ENCODE measurements around the gene PITRM1.

The PITRM1 gene

DNA sequence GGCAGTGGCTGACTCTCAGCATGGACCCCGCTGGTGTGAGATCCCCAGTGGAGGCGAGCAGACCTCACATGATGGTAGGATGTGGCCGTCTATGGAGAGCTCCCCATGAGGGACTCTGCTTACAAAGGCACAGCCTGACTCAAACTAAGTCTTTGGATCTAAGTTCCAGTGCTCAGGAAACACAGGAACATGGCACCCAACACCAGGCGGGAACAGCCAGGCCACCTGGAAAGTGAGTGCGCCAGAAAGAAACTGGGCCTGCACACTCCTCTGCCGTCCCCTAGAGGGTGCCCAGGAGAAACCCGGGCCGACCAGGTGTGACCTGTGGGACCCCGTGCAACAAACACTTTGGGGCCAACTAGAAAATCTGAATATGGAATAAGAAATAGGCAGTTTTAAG, 10.0 kb downstream of the PITRM1 start:
- DNase-seq: no peak

DNA sequence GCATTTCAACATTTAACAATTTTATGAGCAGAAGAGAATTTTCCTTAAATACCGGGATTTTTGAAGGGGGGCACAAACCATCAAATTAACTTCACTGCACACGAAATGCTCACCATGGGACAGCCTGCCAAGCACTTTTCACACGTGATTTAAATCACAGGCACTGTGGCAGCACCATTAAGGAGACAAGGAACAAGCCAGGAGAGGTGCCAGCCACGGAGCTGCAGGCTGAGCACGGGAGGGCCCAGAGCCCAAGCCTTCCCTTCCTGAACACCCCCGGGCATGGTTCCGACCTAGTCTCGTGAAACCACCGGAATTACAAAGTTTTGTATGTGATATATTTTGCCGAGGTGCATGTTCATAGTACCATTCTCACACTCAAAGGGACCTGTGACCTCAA, 13.4 kb downstream of the PITRM1 start:
- no peak for DNase-seq

DNA sequence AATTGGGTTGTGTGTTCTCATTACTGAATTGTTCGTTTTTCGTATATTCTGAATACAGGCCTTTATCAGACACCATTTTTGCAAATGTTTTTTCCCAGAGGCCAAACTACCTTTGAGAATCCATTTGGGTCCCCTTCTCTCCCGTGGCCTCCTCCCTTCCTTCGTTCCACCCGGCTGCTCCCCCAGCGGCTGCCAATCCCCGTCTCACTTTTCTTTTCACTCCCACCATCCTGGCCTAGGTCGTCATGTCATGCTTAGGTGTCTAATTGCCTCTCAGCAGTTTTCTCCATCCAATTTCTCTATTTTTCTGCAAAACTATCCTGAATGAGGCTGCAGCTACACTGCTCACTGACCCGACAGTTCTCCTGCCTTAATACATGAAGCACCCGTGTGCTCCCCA, 17.9 kb downstream of the PITRM1 start:
- DNase-seq: no peak

GRCh38 chr10:3152566-3152935, 20.0 kb downstream of the PITRM1 start:
- no peak for DNase-seq

- no peak for DNase-seq
These were observed 20.6 kb downstream of the PITRM1 start for GRCh38 chr10:3151889-3152565.

GRCh38 chr10:3150961-3151360, 21.6 kb downstream of the PITRM1 start:
- no peak for DNase-seq

DNA sequence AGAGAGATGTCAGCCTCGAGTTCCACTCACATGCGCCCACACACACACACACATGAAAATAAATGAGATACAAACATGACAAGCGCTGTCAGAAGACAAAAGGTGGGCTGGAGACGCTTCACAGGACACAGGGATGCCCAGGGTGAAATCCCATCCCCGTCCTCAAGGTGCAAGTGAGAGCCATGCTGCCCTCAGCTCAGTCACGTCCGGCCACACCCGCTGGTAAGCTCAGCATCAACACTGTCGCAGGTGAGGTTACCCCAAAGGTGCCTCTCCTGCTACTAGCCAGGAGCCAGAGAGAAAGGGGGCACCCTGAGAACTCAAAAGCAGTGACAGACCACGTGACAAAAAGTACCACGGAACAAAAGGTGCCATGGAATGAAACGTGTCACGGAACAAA, 22.2 kb downstream of the PITRM1 start:
- no peak for DNase-seq

- no peak for DNase-seq
These were observed 22.7 kb downstream of the PITRM1 start for GRCh38 chr10:3149918-3150317.

DNA sequence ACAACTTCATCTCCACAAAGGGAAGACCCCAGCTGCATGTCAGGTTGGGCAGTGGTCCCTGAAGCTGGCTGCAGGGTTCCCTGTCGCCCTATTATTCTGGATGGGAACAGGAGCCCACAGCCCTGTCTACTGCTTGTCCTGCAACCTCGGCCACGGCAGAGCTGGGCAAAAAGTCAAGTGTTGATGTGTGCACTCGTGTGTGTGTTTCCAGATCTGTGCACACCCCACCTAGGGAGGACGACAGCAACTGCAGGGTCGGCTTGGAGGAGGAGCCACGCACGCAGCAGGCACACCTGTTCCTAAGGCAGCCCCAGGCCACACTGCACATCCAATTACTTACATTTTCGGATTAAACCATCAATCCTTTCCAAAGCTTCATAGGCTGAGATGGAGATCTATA, 23.6 kb downstream of the PITRM1 start:
- DNase-seq: no peak

DNA sequence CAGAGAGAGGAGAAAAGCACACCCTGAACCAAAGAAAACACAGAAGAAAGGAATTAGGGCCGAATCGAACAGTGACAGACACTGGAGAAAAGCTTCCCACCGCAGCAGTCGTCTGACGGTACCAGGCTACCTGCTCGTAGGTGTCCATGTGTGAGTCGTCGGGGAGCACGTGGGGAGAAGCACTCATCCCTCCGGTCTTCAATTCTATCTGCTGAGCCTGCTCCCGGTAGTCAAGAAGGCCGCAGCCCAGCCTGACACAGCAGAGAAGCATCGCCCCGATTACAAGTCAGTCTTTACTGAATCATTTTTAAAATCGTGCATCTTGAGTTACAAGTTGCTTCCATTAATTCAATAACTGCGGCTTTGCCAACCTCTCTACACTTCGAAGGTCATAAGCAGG, 24.5 kb downstream of the PITRM1 start:
- DNase-seq: no peak

- no peak for DNase-seq
These were observed 25.3 kb downstream of the PITRM1 start for GRCh38 chr10:3147117-3147820.

GRCh38 chr10:3146289-3146688, 26.3 kb downstream of the PITRM1 start:
- no peak for DNase-seq

DNA sequence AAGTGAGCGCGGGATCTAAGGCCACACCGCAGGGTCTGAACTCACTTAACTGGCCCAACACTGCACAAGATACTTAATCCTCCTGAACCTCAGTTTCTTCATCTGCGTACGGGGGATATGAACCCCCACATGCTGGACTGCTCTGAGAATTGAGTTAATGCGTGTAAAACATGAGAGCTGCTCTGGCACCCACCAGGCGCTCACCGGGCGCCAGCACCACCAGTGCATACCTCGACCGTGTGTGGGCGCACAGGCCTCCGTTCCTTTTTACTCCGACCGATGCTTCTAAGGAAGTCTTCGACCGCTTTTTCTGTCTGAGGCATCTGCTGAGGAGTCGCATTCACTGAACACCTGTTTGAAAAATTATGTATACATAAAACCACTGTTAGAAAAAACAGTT, 27.2 kb downstream of the PITRM1 start:
- DNase-seq: no peak

GRCh38 chr10:3143791-3144434, 28.7 kb downstream of the PITRM1 start:
- DNase-seq: no peak

GRCh38 chr10:3143366-3143765, 29.2 kb downstream of the PITRM1 start:
- DNase-seq: no peak

DNA sequence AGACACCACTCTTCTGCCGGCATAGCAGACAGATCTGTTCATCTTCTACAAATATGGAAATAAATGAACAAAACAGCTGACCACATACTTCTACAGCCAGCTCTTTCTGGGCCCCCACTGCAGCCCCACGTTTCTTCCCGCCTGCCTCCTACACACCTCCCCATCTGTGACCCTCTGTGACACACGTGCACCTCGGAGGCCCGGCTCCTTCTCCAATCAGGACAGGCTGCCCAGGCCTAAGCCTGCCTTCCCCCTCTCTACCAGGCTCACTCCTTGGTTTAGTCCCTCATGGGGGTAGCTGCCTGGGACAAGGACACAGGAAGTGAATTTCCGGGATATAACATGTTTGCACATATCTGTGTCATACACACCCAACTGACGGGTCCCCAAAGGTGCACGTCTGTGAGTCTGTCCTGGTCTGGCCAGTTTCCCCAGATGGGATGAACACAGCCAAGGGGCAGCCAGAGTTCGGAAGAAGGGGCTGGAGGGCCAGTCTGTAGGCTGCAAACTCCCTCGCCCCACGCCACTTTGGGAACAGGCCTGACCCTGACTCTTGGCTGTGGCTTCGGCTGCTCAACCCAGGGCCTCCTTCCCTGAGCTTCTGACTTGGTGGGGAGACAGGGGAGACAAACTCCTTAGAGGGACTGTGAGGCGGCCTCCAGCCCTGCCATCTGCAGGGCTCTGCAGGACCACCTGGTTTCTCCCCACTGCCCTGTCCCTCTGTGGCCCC, 30.3 kb downstream of the PITRM1 start:
- no peak for DNase-seq

GRCh38 chr10:3141351-3142005, 31.1 kb downstream of the PITRM1 start:
- no peak for DNase-seq

DNA sequence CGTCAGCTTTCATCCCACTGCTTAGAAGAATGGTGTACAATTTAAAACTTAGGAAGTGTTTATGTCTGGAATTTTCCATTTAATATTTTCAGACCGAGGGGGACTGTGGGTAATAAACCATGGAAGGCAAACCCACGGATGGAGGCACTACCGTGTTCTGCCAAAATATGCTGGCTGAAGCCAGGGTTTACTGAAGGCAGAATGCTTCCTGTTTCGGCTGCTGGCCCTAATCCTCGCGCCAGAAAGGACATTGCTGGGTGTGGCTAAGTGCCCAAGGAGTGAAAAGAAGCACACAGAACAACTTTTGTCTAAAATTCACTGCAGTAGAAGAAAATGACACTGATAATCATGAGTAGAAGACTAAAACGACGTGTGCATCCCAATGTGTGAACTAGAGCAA, 32.3 kb downstream of the PITRM1 start:
- no peak for DNase-seq

- no peak for DNase-seq
These were observed 33.2 kb downstream of the PITRM1 start for GRCh38 chr10:3139216-3139910.

DNA sequence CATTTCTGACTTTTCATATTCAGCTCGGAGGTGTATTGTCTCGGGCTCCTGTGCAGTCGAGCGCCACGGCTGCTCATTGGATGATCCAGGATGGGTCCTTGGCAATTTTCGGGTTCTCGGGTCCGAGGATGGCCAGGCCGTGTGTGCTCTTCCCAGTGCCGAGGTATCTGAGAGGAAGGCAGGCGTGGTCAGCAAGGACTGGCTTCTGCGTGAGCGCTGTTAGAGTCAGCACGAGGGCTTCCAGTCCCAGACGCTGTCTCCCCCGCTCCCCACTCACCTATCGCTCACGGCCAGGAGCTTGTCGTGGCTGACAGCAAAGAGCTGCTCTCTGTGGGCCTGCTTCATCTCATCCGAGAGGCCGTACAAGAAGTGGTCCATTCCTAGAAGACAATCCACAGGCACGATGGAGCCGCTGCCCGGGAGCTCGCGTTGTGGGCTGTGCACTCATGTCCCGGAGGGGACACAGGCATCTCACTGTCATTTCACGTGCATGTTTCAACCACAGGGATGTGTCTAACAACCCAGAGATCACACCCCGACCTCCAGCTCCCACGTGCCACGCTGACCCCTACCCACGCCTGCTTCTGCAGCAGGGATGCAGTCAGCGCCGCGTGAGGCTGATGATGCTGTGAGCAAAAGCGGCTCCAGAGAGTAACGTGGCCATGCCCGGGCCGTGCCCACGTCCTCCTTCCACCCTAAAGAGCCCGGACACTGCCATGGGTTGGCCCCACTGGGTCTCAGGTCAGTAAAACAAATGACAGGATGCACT, 34.4 kb downstream of the PITRM1 start:
- no peak for DNase-seq

- no peak for DNase-seq
These were observed 35.6 kb downstream of the PITRM1 start for GRCh38 chr10:3136763-3137611.

Data from stimulated activated CD4-positive, alpha-beta T cell treated with anti-CD3 and anti-CD28 coated beads, Interleukin-4, amount 100 ng/mL, for 24 hours (primary cell).